ENCODE measurements around the gene PSMA2. TPM values are rescaled to one million over a fixed set of nuclear protein-coding genes. Genes with fewer than 3 reads are reported as not detected.

Gene PSMA2
- total RNA-seq: 10 to 100 TPM; 26.3 to 86.7 (median 48.7) TPM

DNA sequence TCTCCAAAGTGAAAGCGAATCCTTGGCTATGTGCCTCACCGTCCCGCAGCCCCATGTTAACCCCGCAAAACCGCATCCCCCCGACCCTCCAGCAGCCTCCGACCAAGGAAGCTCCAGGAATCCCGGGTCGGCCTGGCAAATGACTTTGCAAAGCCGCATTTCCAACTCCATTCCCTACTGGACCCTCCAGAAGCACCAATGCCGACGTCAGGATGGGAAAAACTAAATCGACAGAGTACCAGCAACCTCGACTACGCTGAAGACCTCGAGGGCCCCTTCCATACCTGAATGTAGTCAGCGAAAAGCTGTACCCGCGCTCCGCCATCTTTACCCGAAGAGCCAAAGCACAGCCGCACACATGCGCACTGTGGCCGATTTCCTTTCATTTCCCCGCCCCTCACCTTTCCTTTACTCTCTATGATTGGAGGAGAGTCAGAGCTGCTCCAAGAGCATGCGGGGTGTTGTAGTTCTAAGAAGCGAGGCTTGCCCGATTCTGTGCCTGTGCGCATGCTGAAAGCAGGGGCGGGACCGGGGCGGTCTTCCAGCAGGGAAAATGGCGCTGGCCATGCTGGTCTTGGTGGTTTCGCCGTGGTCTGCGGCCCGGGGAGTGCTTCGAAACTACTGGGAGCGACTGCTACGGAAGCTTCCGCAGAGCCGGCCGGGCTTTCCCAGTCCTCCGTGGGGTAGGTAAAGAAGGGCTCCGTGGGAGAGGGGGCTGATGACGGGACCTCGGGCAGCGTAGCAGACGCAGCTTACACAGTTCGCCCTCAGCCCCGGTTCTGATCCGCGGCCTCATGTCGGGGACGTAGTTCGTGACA lies at the start of gene PSMA2, which contains the start of gene MRPL32:
Gene PSMA2, minus strand, starts transcription at position 341 of the 818 bp plus-strand sequence. Its CDS starts 16 bp downstream, at position 325.
Gene MRPL32, plus strand, starts transcription at position 543 of the 818 bp plus-strand sequence. Its CDS starts 11 bp downstream, at position 554.
- Histone ChIP-seq H3K4me1 (peaks cover 3 to 64% (median 31%) of the 10 kb centered on the region in 4 donors), H3K36me3 (peaks cover 0 to 24% (median 0%) of the 10 kb centered on the region in 3 donors), H3K27ac (peak within 1 kb of the TSS; percentile 64 to 88 (median 82)), H3K9me3 (no peaks in the 10 kb centered on the region), H3K4me3 (peak within 1 kb of the TSS; percentile 63 to 90 (median 78)), H3K27me3 (no peaks in the 10 kb centered on the region)
- WGBS, 2 donors: 0% methylated on average over 55 to 56 of the region's 56 CpGs
- peak; percentile 90 to 92 for DNase-seq (ENCODE audit: low spot score in 2 of 2)
- TF ChIP-seq POLR2A (IDR thresholded peaks at IDR 0.05) (peak in 1 of 2 donors; percentile 72), EP300 (IDR thresholded peaks at IDR 0.05) (peak; percentile 82 to 90), CTCF (IDR thresholded peaks at IDR 0.05) (no peak)

DNA sequence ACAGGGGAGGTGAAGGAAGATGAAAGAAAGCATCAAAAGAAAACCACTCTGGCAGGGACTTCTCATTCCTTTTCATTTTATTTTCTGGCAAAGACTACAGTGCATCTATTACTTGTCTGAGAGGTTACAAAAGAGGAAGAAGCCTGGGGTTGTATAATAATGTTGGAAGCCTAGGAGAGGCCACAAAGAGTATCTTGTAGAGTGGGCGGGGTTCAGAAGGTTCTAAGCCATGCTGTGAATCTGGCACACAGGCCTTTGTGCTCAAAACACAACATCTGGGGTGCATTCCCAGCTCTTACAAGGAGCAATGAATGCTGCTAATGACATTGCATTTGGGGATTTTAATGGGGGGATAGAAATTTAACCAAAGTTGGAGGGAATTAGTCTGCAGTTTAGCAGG lies 49.6 kb upstream of the PSMA2 start:
- Histone ChIP-seq H3K4me1 (no peaks in the 10 kb centered on the region), H3K27me3 (no peaks in the 10 kb centered on the region), H3K9me3 (peaks cover 0 to 9% (median 0%) of the 10 kb centered on the region in 4 donors), H3K4me3 (no peak overlapping the region), H3K36me3 (no peaks in the 10 kb centered on the region), H3K27ac (no peak overlapping the region)
- TF ChIP-seq POLR2A (IDR thresholded peaks at IDR 0.05) (no peak), CTCF (IDR thresholded peaks at IDR 0.05) (no peak), EP300 (IDR thresholded peaks at IDR 0.05) (no peak)
- WGBS, 2 donors: 71 to 79% methylated on average over 1 of the region's 1 CpG
- DNase-seq (ENCODE audit: low spot score in 2 of 2): no peak

- 81 to 93% methylated on average over 3 of the region's 3 CpGs for WGBS, 2 donors
Measured at GRCh38 chr7:42980514-42980913, 48.5 kb upstream of the PSMA2 start.

DNA sequence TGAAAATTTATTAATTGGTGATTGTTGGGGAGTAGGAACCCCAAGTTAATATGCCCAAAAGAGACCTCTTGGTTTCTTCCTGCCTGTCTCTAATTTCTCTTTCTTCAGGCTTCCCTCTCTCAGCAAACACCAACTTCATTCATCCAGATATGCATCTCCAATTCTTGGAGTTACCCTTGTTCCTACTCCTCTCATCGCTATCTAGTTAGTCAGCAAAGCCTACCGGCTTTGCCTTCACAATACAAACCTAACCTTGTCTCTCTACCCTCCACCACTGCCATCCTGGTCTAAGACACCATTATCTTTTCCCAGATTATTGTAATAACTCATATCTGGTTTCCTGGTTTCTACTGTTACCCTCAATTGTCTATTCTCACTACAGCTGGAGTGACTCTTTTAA lies 48.1 kb upstream of the PSMA2 start:
- no peak overlapping the region for H3K27ac ChIP-seq
- H3K4me1 ChIP-seq: no peaks in the 10 kb centered on the region
- no peak overlapping the region for H3K4me3 ChIP-seq
- no peaks in the 10 kb centered on the region for H3K36me3 ChIP-seq
- no peaks in the 10 kb centered on the region for H3K27me3 ChIP-seq
- TF ChIP-seq CTCF (IDR thresholded peaks at IDR 0.05) (no peak), EP300 (IDR thresholded peaks at IDR 0.05) (no peak), POLR2A (IDR thresholded peaks at IDR 0.05) (no peak)
- no peak for DNase-seq (ENCODE audit: low spot score in 2 of 2)
- peaks cover 0 to 9% (median 0%) of the 10 kb centered on the region in 4 donors for H3K9me3 ChIP-seq
- WGBS, 2 donors: 36 to 93% methylated on average over 2 of the region's 2 CpGs

More at GRCh38 chr7:42980514-42980913, 48.5 kb upstream of the PSMA2 start:
- Histone ChIP-seq H3K27me3 (no peaks in the 10 kb centered on the region), H3K27ac (no peak overlapping the region), H3K4me3 (no peak overlapping the region), H3K36me3 (no peaks in the 10 kb centered on the region), H3K4me1 (no peaks in the 10 kb centered on the region), H3K9me3 (peaks cover 0 to 9% (median 0%) of the 10 kb centered on the region in 4 donors)
- DNase-seq (ENCODE audit: low spot score in 2 of 2): no peak
- TF ChIP-seq POLR2A (IDR thresholded peaks at IDR 0.05): no peak
- TF ChIP-seq EP300 (IDR thresholded peaks at IDR 0.05): no peak
- TF ChIP-seq CTCF (IDR thresholded peaks at IDR 0.05): no peak

DNA sequence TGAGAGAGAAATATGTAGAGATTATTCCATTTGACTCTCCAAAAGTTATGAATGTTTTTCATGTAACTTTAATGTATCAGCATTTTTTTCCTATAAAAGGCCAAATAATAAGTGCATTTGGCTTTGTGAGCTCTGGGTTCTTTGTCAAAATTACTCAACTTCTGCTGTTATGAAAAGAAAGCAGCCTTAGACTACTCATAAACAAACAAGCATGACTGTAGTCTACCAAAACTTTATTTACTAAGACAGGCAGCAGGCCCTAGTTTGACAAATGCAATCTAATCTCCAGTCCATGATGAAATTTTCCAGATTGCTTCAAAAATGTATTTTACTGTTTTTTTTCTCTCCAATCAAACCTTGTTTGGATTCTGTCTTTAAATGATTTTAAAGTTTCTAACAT lies 46.5 kb upstream of the PSMA2 start:
- Histone ChIP-seq H3K4me3 (no peak overlapping the region), H3K27me3 (no peaks in the 10 kb centered on the region), H3K4me1 (no peaks in the 10 kb centered on the region), H3K9me3 (no peaks in the 10 kb centered on the region), H3K36me3 (no peaks in the 10 kb centered on the region), H3K27ac (no peak overlapping the region)
- no peak for DNase-seq (ENCODE audit: low spot score in 2 of 2)
- no peak for TF ChIP-seq CTCF (IDR thresholded peaks at IDR 0.05)
- no peak for TF ChIP-seq POLR2A (IDR thresholded peaks at IDR 0.05)
- no peak for TF ChIP-seq EP300 (IDR thresholded peaks at IDR 0.05)
